IPS-15b (cell line): ENCODE results near the gene SLC8A2.
"Not testable (repeated sequence)": the region's sequence is repeated elsewhere in the genome, so short reads cannot be mapped to it uniquely, and the experiment has no call there.

Source experiments
- H3K27me3 ChIP-seq: one replicate; pipeline ENCODE4 v1.6.1; 2013; ENCODE audit warnings: low read length; ENCODE audit not compliant: control insufficient read depth, insufficient read depth
- H3K36me3 ChIP-seq: one replicate; pipeline ENCODE4 v1.6.1; 2013; ENCODE audit warnings: low read length; ENCODE audit not compliant: control insufficient read depth, insufficient read depth
- H3K4me1 ChIP-seq: one replicate; pipeline ENCODE4 v1.6.1; 2013; ENCODE audit warnings: mild to moderate bottlenecking, low read length; ENCODE audit not compliant: control insufficient read depth, insufficient read depth
- H3K4me3 ChIP-seq: one replicate; pipeline ENCODE4 v1.5.1; 2013; ENCODE audit warnings: low read depth, low read length
- H3K9ac ChIP-seq: one replicate; pipeline ENCODE4 v1.6.1; 2013; ENCODE audit warnings: low read depth, mild to moderate bottlenecking, low read length
- H3K9me3 ChIP-seq: one replicate; pipeline ENCODE4 v1.6.1; 2013; ENCODE audit warnings: mild to moderate bottlenecking, low read length; ENCODE audit not compliant: control insufficient read depth, insufficient read depth

SLC8A2 gene

GRCh38 chr19:47389150-47389556 lies 82.5 kb downstream of the SLC8A2 start:
- Histone ChIP-seq H3K36me3 (no peaks in the 10 kb centered on the region), H3K27me3 (no peaks in the 10 kb centered on the region), H3K4me3 (no peak overlapping the region), H3K4me1 (peaks cover 5% of the 10 kb centered on the region), H3K9ac (no peak overlapping the region), H3K9me3 (no peaks in the 10 kb centered on the region)

GRCh38 chr19:47388721-47389120 lies 83.0 kb downstream of the SLC8A2 start:
- not testable (repeated sequence) for H3K27me3 ChIP-seq, H3K36me3 ChIP-seq, H3K4me3 ChIP-seq, H3K9ac ChIP-seq, H3K9me3 ChIP-seq, H3K4me1 ChIP-seq

- not testable (repeated sequence) for H3K9me3 ChIP-seq, H3K9ac ChIP-seq, H3K36me3 ChIP-seq, H3K27me3 ChIP-seq, H3K4me1 ChIP-seq, H3K4me3 ChIP-seq
Observed at GRCh38 chr19:47387623-47388022, 84.1 kb downstream of the SLC8A2 start.

GRCh38 chr19:47386582-47386981 lies 85.1 kb downstream of the SLC8A2 start:
- not testable (repeated sequence) for H3K27me3 ChIP-seq

GRCh38 chr19:47384533-47384932 lies 87.2 kb downstream of the SLC8A2 start:
- H3K36me3 ChIP-seq, result peaks cover 24% of the 10 kb centered on the region

More at GRCh38 chr19:47386582-47386981, 85.1 kb downstream of the SLC8A2 start:
- H3K9ac ChIP-seq, H3K4me3 ChIP-seq, H3K9me3 ChIP-seq, H3K36me3 ChIP-seq, H3K4me1 ChIP-seq: not testable (repeated sequence)

GRCh38 chr19:47383890-47384289 lies 87.8 kb downstream of the SLC8A2 start:
- H3K4me3 ChIP-seq, H3K4me1 ChIP-seq, H3K9ac ChIP-seq, H3K27me3 ChIP-seq, H3K9me3 ChIP-seq: not testable (repeated sequence)
- H3K36me3 ChIP-seq, result peaks cover 30% of the 10 kb centered on the region

More at GRCh38 chr19:47384533-47384932, 87.2 kb downstream of the SLC8A2 start:
- not testable (repeated sequence) for H3K4me1 ChIP-seq, H3K4me3 ChIP-seq, H3K9me3 ChIP-seq, H3K27me3 ChIP-seq, H3K9ac ChIP-seq

- no peaks in the 10 kb centered on the region for H3K9me3 ChIP-seq
- no peak overlapping the region for H3K9ac ChIP-seq
- H3K4me3 ChIP-seq, result no peak overlapping the region
- H3K27me3 ChIP-seq, result no peaks in the 10 kb centered on the region
- peaks cover 47% of the 10 kb centered on the region for H3K36me3 ChIP-seq
- peaks cover 5% of the 10 kb centered on the region for H3K4me1 ChIP-seq
Observed at GRCh38 chr19:47381653-47382279, 89.9 kb downstream of the SLC8A2 start.

- no peak overlapping the region for H3K9ac ChIP-seq
- peaks cover 53% of the 10 kb centered on the region for H3K36me3 ChIP-seq
- H3K9me3 ChIP-seq, result no peaks in the 10 kb centered on the region
- no peak overlapping the region for H3K4me3 ChIP-seq
- H3K4me1 ChIP-seq, result peaks cover 5% of the 10 kb centered on the region
- H3K27me3 ChIP-seq, result no peaks in the 10 kb centered on the region
Observed at GRCh38 chr19:47381121-47381520, 90.6 kb downstream of the SLC8A2 start.

GRCh38 chr19:47380559-47380958 lies 91.1 kb downstream of the SLC8A2 start:
- Histone ChIP-seq H3K9ac (no peak overlapping the region), H3K4me3 (no peak overlapping the region), H3K9me3 (no peaks in the 10 kb centered on the region), H3K27me3 (no peaks in the 10 kb centered on the region), H3K4me1 (peaks cover under 1% of the 10 kb centered on the region), H3K36me3 (peaks cover 59% of the 10 kb centered on the region)

GRCh38 chr19:47379381-47379938 lies 92.2 kb downstream of the SLC8A2 start:
- Histone ChIP-seq H3K9me3 (no peaks in the 10 kb centered on the region), H3K36me3 (peaks cover 70% of the 10 kb centered on the region), H3K4me1 (no peaks in the 10 kb centered on the region), H3K4me3 (no peak overlapping the region), H3K9ac (no peak overlapping the region), H3K27me3 (no peaks in the 10 kb centered on the region)

GRCh38 chr19:47378246-47378645 lies 93.4 kb downstream of the SLC8A2 start:
- H3K27me3 ChIP-seq, result no peaks in the 10 kb centered on the region
- no peak overlapping the region for H3K4me3 ChIP-seq
- no peaks in the 10 kb centered on the region for H3K4me1 ChIP-seq
- no peak overlapping the region for H3K9ac ChIP-seq
- peaks cover 81% of the 10 kb centered on the region for H3K36me3 ChIP-seq
- no peaks in the 10 kb centered on the region for H3K9me3 ChIP-seq
